NCI-H2107 (cell line): Measurements from ENCODE around the gene PIP5KL1.

Experiments used
- DNase-seq: peaks from one replicate; lab custom pipeline; 2025; lab: John Stamatoyannopoulos, UW

PIP5KL1 gene

GRCh38 chr9:127931092-127931881 lies 710 bp upstream of the PIP5KL1 start:
- DNase-seq, result no peak

DNA sequence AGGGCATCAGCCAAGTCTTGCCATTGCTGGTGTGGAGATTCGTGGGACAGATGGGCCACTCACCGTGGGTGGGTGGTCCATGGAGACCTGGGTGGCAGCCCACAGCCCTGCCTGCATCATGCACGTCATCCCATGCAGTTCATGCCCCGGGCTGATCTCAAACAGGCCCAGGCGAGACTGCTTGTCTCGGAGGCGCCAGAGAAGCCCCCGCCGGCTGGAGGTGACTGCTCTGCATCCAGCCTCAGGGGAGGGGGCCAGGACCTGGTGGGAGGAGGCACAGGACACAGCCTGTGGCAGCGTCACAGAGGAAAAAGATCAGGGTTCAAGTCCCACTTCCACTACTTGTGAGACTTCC lies 975 bp downstream of the PIP5KL1 start:
- DNase-seq, result no peak

DNA sequence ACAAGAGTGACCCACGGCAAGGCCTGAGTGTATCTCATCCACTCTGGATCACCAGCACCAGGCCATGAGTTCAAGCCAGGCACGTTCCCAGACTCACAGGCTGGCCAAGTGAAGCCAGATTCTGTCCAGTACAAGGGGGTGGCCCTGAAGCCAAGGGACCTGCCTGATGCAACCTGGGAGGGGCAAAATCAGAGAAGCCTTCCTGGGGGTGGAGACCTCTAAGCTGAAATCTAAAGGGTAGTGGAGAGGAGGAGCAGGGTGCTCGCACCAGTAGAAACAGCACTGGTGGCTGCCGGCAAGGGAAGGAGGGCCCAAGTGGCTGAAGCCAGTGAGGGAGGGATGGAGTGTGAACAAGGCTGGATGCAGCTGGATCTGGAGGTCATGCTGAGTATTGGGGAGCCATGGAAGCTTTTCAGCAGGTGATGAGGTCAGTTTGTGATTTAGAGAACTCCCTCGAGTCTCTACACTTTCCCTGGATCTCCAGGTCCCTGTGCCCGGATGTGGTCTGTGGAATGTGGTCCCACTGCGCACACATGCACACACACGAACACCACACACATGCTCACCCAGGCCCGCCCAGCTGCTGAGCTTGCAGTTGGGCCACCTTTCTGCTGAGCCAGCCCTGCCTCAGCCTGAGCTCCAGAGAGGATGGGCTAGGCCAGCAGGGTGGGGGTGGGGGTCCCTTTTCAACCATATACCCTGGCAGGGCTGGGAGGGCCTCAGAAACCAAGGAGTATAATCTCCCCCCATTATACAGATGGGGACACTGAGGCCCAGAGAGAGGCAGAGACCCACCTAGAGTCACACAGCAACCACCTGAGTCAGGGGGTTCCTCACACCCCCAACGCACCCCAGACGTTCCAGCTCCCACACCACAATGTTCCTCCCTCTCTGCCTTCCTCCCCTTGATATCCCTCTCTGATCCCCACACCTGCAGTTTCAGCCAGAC lies 1.6 kb downstream of the PIP5KL1 start:
- DNase-seq, result no peak

DNA sequence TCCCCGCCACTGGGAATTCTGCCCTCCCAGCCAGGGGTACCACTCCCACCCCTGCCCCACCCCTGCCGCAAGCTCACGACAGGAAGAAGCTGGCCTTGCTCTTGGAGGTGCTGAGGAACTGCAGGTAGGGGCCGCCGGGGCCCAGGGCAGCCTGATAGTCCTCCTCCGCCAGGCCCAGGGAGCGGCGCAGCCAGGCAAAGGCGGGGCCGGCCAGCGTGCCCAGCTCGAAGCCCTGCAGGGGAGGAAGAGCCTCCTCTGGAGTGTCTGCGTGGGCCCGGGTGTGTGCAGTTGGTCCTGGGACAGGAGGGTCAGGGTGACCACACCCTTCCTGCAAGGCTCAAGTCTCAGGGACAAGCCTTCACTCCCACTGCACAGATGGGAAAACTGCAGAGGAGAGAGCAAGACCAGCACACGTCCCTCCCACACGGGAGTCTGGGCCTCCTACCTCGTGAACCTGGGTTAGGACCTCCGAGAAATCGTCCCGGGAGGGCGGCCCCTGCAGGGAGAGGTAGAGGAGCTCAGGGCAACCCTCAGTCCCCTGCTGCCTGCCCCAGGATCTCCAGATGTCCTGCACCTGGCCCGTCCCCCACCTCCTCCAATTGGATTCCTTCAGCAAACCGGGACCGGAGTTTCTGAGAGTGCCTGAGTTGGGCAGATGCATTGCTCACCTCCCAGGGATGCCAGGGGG lies 2.4 kb downstream of the PIP5KL1 start:
- no peak for DNase-seq

DNA sequence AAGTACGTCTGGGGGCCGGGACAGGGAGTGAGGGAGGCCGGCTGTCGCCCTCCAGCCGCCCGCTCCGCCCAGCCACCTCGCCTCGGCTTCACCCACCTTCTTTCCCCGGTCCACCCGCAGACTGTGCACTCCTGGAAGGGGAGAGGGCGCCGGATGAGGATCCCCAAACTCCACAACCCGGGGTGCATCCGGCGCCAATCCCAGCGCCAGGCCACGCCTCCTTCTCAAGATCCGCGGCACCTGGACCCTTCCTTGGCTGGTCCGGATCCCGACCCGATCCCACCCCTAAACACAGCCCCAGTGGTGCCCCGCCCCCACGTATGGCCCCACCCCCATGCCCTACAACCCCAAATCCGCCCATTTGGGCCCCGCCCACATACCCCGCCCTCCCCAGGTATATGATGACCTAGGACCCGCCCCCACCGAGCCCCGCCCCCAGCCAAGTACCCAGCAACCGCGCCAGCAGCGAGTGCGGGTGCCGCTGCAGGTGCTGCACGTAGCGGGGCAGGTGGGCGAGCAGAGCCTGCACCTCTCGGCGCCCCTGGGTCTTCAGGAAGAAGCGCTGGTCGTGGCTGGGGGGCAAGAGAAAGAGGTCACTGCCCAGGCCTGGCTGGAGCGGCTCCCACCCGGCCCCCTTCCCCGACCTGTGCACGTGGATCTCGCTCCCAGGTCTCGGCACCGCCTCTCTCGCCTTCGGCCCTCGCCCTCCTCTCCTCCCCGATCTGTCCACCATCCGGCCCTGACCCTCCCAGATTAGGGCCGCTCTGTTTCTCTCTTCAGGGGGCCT lies 3.2 kb downstream of the PIP5KL1 start:
- no peak for DNase-seq

DNA sequence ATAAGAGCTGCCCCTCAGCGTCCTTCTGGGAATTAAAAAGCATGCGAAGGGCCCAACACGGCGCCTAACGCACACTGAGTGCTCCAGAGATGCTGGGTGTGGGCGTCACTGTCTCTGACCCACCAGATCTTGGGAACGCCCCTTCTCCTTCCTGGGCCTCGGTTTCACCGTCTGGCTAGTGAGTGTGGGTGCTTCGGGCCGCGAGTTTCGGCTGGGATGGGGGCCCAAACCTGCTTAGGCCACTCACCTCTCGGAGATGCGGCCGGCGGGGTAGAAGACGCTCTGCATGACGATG lies 3.7 kb downstream of the PIP5KL1 start:
- DNase-seq, result no peak

GRCh38 chr9:127925959-127926905 lies 4.3 kb downstream of the PIP5KL1 start:
- no peak for DNase-seq

GRCh38 chr9:127924736-127925444 lies 5.7 kb downstream of the PIP5KL1 start:
- DNase-seq, result no peak

DNA sequence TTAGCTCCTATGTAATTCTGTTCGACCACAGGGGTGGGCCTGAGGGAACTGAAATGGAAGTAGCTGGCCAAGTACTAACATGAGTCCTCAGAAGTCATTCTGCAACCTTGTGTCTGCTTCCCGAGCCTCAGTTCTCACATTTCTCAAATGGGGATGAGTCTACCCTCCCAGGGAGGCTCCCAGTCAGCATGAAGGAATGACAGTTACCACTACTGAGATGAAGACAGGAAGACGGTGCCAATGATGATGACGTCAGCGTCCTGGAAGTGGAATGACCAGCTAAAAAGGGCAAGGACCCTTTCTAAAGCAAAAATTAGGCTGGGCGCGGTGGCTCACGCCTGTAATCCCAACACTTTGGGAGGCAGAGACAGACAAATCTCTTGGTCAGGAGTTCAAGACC lies 6.8 kb downstream of the PIP5KL1 start:
- no peak for DNase-seq

DNA sequence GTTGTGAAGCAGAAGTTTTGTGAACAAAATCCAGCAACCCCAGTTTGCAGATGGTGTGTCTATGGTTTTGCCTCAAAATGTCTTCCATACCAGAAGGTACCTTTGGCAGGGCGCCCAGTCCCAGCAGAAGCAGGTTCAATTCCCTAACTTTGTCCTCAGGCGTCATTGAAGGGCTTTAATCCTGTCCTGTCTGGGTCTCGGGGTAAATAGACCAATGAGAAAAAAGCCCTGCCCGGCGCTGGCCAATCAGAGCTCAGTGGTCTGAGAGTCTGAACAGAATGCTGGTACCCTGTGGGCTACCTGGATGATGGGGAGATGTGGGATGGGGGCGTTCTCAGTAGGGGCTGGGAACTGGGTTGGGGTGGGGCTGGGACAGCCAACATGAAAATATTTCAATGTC lies 7.5 kb downstream of the PIP5KL1 start:
- no peak for DNase-seq

DNA sequence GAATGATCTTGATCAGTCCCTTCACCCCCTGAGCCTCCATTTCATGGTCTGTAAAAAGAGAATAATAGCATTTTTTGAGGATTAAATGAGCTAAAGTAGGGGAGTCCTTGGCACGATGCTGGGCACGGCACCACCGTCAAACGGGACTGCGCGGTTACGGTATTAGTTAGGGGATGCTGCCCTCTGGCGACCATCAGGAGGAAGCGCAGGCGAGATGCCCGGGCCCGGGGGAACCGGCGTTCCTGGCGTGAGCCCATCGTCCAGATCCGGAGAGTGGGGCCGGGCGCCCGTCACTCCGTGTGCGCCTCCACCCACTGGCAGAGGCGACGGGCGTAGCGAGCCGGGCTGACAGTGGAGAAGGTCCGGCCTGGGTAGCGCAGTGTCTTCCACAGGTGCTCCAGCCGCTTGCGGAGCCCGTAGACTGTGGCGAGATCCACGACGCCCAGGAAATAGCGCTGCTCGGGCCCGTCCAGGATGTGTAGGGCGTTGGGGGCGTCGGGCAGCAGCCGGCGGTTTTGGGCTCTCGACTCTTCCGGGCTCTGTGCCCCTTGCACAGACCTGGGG lies 8.9 kb downstream of the PIP5KL1 start:
- no peak for DNase-seq

- DNase-seq, result no peak
Observed at GRCh38 chr9:127920794-127921193, 9.8 kb downstream of the PIP5KL1 start.

DNA sequence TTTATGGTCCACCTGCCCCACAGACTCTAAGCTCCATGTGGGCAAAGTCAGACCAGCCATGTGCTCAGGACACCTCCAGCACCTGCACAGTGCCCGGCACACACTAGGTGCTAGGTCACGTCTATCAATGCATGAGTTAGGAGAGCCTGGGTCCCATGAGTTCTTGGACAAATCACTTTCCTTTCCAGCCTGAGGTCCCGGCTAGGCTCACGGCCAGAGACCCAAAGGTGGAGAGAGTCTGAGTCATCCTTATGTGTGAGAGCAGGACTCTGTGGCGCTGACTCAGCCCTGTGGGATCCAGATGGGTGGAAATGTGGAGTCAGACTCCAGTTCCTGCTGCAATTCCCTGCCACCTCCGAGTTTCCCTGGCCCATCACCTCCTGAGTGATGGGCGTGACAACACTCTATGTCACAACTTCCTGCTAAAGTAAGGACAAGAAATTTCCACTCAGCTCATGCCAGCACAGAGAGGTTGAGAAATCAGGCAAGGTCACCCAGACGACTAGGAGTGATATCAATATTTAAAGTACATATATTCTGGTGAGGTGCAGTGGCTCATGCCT lies 11.2 kb downstream of the PIP5KL1 start:
- no peak for DNase-seq

GRCh38 chr9:127918183-127919107 lies 12.1 kb downstream of the PIP5KL1 start:
- no peak for DNase-seq

DNA sequence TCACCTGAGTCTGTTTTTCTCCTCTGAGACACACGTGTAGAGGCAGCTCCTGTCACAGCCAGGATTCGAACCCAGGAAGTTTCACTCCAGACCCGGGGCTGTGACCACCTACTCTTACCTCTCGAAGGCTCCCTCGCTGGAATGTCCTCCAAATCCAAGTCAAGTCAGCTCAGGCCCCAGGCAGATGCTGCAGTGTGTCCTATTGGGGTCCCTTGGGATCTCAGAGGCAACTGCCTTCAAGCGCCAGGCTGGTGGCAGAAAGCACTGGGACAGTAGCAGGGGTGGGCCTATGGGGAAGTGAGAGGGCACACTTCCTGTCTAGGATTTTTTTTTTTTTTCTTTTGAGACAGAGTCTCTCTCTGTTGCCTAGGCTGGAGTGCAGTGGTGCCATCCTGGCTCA lies 13.0 kb downstream of the PIP5KL1 start:
- DNase-seq, result no peak

DNA sequence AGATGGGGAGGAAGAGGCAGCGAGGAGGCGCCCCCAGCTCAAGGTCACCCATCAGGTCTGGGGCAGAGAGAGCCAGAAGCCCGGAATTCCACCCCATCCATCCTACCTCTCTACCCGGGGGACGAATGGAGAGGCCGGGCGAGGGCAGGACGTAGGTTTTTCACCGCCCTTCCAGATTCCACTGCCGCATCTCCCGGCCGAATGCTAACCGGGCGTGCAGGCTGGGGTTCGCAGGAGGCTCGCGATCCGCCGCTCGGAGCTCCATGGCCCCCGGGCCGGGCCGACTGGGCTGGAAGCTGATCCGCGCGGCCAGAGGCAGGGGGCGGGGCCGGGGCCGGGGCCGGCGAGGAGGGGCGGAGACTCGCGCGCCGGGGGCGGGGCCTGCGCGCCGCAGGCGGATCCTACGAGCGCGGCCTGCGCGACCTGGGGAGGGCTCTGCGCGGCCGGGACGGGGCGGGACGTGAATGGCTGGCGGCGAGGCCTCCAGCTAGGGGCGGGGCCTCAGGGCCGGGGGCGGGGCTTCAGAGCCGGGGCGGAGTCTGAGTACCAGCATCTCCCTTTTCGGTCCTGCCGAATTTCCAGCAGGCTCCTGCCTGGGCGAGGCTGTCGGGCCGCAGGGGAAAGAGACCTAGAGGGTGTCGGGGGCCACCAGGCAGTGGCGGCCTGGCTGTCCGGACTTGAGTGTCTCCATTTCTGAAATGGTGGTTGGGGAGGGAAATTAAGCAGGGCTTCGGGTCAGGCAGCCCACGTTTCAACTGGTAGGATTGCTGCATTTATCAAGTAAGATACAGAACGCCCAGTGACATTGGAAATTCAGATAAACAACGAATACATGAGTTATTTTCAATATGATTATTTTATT lies 13.6 kb downstream of the PIP5KL1 start, which contains the start of gene ST6GALNAC4:
Gene ST6GALNAC4, minus strand, starts transcription at position 322 of the 862 bp plus-strand sequence. CDS start 622 bp downstream, outside the sequence.
- peak; percentile 85 for DNase-seq
